OCI-LY7 (cell line): ENCODE measurements around the gene TRMT11. TPM values are rescaled to one million over a fixed set of nuclear protein-coding genes. Genes with fewer than 3 reads are reported as not detected.

Experiments
- BruUV-seq: library from RNA; stranded (reverse); fragments of 400-500 nt; replicated peaks from 2 replicates; lab custom pipeline; 2021; lab: Mats Ljungman, UMichigan
- CTCF ChIA-PET: fragments of 300-600 bp; sonication (Branson Sonifier 250); formaldehyde crosslinking; loops from one replicate; lab custom pipeline; 2022; ENCODE audit warnings: antibody characterized with exemption; ENCODE audit not compliant: unreplicated experiment; lab: Charles Lee
- POLR2A ChIA-PET: fragments of 300-600 bp; sonication (Branson Sonifier 250); formaldehyde crosslinking; loops from one replicate; lab custom pipeline; 2022; ENCODE audit warnings: antibody characterized with exemption; lab: Charles Lee
- DNase-seq: peaks from one replicate; pipeline ENCODE4 v3.0.0-alpha.2; 2015; ENCODE audit warnings: low spot score
- H2AFZ ChIP-seq: fragments of 200-600 bp; sonication (generic), shearing (Covaris generic); 2 replicates; pipeline ENCODE4 v1.6.1; 2014; ENCODE audit warnings: mild to moderate bottlenecking, antibody characterized with exemption, low read length, moderate library complexity
- H3K27ac ChIP-seq: fragments of 200-600 bp; sonication (generic); 2 replicates; pipeline ENCODE4 v1.5.1; 2014; ENCODE audit warnings: mixed run types, low read depth, mild to moderate bottlenecking, moderate library complexity, low read length, inconsistent platforms; ENCODE audit not compliant: poor library complexity, severe bottlenecking
- H3K36me3 ChIP-seq: fragments of 200-600 bp; sonication (generic); 2 replicates; pipeline ENCODE4 v1.6.1; 2014; ENCODE audit warnings: mild to moderate bottlenecking, antibody characterized with exemption, low read length, moderate library complexity, mixed read lengths; ENCODE audit not compliant: insufficient read depth
- H3K4me1 ChIP-seq: fragments of 200-600 bp; sonication (generic); 2 replicates; pipeline ENCODE4 v1.5.1; 2014; ENCODE audit warnings: mild to moderate bottlenecking, low read length; ENCODE audit not compliant: insufficient read depth, poor library complexity, severe bottlenecking
- H3K4me2 ChIP-seq: fragments of 200-600 bp; sonication (generic); 2 replicates; pipeline ENCODE4 v1.6.1; 2014; ENCODE audit warnings: mild to moderate bottlenecking, low read length
- H3K4me3 ChIP-seq: fragments of 200-600 bp; sonication (generic); 2 replicates; pipeline ENCODE4 v1.5.1; 2014; ENCODE audit warnings: mild to moderate bottlenecking, low read depth, low read length; ENCODE audit not compliant: poor library complexity, severe bottlenecking
- H3K79me2 ChIP-seq: fragments of 200-600 bp; sonication (generic); 2 replicates; pipeline ENCODE4 v1.6.1; 2016; ENCODE audit warnings: low read depth, mild to moderate bottlenecking, low read length, moderate library complexity, mixed read lengths; ENCODE audit not compliant: insufficient read depth
- H3K9me2 ChIP-seq: fragments of 200-600 bp; sonication (generic); 2 replicates; pipeline ENCODE4 v1.6.1; 2016; ENCODE audit warnings: mild to moderate bottlenecking, low read length, mixed read lengths; ENCODE audit not compliant: insufficient read depth
- H3K9me3 ChIP-seq: fragments of 200-600 bp; sonication (generic); 2 replicates; pipeline ENCODE4 v1.6.1; 2014; ENCODE audit warnings: mild to moderate bottlenecking, mixed run types, low read length, mixed read lengths
- H4K20me1 ChIP-seq: fragments of 200-600 bp; sonication (generic); 2 replicates; pipeline ENCODE4 v1.6.1; 2014; ENCODE audit warnings: mild to moderate bottlenecking, antibody characterized with exemption, low read length, moderate library complexity, mixed read lengths; ENCODE audit not compliant: insufficient read depth
- CTCF ChIP-seq: fragments of 200-600 bp; sonication (generic); conservative IDR thresholded peaks from 2 replicates; pipeline ENCODE4 v1.5.1; 2014; ENCODE audit warnings: mild to moderate bottlenecking, antibody characterized with exemption, low read length, moderate library complexity, mixed read lengths
- EZH2phosphoT487 ChIP-seq: fragments of 200-600 bp; sonication (generic); IDR thresholded peaks from 2 replicates; pipeline ENCODE4 v1.6.1; 2018; ENCODE audit warnings: low read depth, borderline replicate concordance, mild to moderate bottlenecking, mixed run types, antibody characterized with exemption, low read length, moderate library complexity, mixed read lengths
- intact Hi-C: fragments of 100-400 bp; cut with micrococcal nuclease; formaldehyde crosslinking; loops from one replicate; pipeline ENCODE4 v1.10.0; 2022; ENCODE audit not compliant: unreplicated experiment
- total RNA-seq, 2 experiments: library from RNA; depleted of rRNA in 1 of 2; stranded (reverse); fragments of >200 nt in 1 of 2; shearing (Covaris generic) in 1 of 2; gene quantifications; 2 replicates each; pipeline ENCODE4 v1.2.3, GENCODE V29; 2014 to 2022

TRMT11 gene
- total RNA-seq, 2 experiments from 2014 or later = 32.9 to 46.8 TPM

- H3K36me3 ChIP-seq = peaks cover 4% of the 10 kb centered on the region
- peak overlapping the region; percentile 24; the same call in 1 of the 2 replicates for H2AFZ ChIP-seq
- TF ChIP-seq CTCF = no peak
- no peak for TF ChIP-seq EZH2phosphoT487
- no TSS peak for BruUV-seq
- ChIA-PET CTCF (interaction anchor here (3.3 kb wide), 1 partner anchor 164 kb away, joined by 29 read pairs; the partner anchor contains the start of gene NCOA7), POLR2A (interaction anchor here (1.3 to 5.4 kb wide), 4 partner anchors 22 to 172 kb away, joined by 4 to 69 read pairs (median 34); partner anchors contain the start of gene NCOA7)
- H3K4me3 ChIP-seq = no peak overlapping the region
- H3K4me1 ChIP-seq = peaks cover 20% of the 10 kb centered on the region
- H3K9me3 ChIP-seq = no peaks in the 10 kb centered on the region
- H3K4me2 ChIP-seq = no peak overlapping the region
- no peak for DNase-seq
- H3K79me2 ChIP-seq = peaks cover 16% of the 10 kb centered on the region
- no peaks in the 10 kb centered on the region for H4K20me1 ChIP-seq
- no peaks in the 10 kb centered on the region for H3K9me2 ChIP-seq
- intact Hi-C loops = no loop called here
- no peak overlapping the region for H3K27ac ChIP-seq
Observed at GRCh38 chr6:125954735-125955339, 31.5 kb upstream of the TRMT11 start.

- ChIA-PET CTCF (interaction anchor here (0.6 to 3.3 kb wide), 11 partner anchors 10 to 656 kb away, joined by 3 to 29 read pairs (median 4); partner anchors contain the start of gene NCOA7), POLR2A (interaction anchor here (0.8 to 5.4 kb wide), 16 partner anchors 8 to 1385 kb away, joined by 3 to 69 read pairs (median 4); partner anchors contain the start of genes NCOA7 and TRMT11)
- Histone ChIP-seq H3K4me1 (peaks cover 20% of the 10 kb centered on the region), H3K9me3 (no peaks in the 10 kb centered on the region), H3K36me3 (peaks cover 4% of the 10 kb centered on the region), H3K79me2 (peaks cover 16% of the 10 kb centered on the region), H3K9me2 (no peaks in the 10 kb centered on the region), H3K4me3 (peak overlapping the region; percentile 79), H3K27ac (no peak overlapping the region), H2AFZ (peak overlapping the region; percentile 91), H4K20me1 (no peaks in the 10 kb centered on the region), H3K4me2 (peak overlapping the region; percentile 90)
- TF ChIP-seq EZH2phosphoT487 (no peak), CTCF (no peak)
- TSS peak; percentile 100 for BruUV-seq
- intact Hi-C loops = loop anchor here (1.0 to 2.0 kb wide), 3 partner anchors 165 to 655 kb away; partner anchors contain the start of gene HDDC2
- no peak for DNase-seq
Observed at GRCh38 chr6:125955973-125956372, 30.4 kb upstream of the TRMT11 start.
